GM23248 (cell line): ENCODE results near the gene CHST9.

Experiments
- EZH2 ChIP-seq: fragments of 200-600 bp; sonication (generic); IDR thresholded peaks from 2 replicates; pipeline ENCODE4 v1.6.1; 2018; ENCODE audit warnings: antibody characterized with exemption, mild to moderate bottlenecking; ENCODE audit not compliant: insufficient read depth, poor library complexity, severe bottlenecking
- EZH2phosphoT487 ChIP-seq: fragments of 200-600 bp; sonication (generic); IDR thresholded peaks from 2 replicates; pipeline ENCODE4 v1.6.1; 2018; ENCODE audit warnings: antibody characterized with exemption, moderate library complexity, mild to moderate bottlenecking, low read depth; ENCODE audit not compliant: insufficient read depth

DNA sequence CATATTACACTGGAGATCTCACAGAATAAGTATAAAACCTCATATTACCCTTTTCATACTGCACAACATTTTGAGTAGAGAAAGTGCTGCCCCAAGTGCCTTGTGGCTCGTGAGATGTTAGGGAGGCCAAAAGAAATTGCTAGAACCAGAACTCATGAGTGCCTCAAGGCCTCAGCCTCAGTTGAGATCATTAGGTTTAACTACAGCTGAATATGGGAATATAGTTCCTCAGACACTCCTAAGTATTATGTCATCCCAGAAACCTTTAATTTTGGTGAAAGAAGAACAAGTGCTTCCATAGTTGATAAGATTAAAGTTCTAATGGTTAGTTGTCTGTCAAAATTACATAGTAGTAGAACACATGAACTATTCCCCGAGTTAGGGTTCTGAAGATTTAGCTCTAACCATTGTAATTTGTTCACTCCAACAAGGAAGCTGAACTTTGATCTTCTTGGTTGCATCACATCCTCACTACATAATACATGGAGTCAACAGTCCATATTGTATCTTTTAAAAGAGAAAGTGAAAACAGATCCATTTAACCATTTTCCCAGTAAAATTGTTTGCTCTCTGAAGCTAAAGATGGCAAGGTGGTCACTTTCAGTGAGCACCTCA, 310.0 kb downstream of the CHST9 start:
- no peak for TF ChIP-seq EZH2
- TF ChIP-seq EZH2phosphoT487, result no peak
